Measurements from ENCODE around the gene CCDC7.
A peak's percentile ranks its signal among the peaks of the same experiment; 100 is the strongest.
"Not testable (repeated sequence)": the region's sequence is repeated elsewhere in the genome, so short reads cannot be mapped to it uniquely, and the experiment has no call there.

The CCDC7 gene
- total RNA-seq, result 64.2 to 118 reads per million in 2 donors

- DNase-seq, result peak; percentile 71 to 96 (median 78)
Observed at GRCh38 chr10:32445740-32446535, at the start of gene CCDC7. CCDC7 (plus strand) TSS chr10:32446140; CDS start chr10:32451643, 5,503 bp downstream.

GRCh38 chr10:32397163-32397562 is 48.8 kb upstream of the CCDC7 start:
- DNase-seq, result not testable (repeated sequence)

- DNase-seq, result not testable (repeated sequence)
Observed at GRCh38 chr10:32399720-32400119, 46.2 kb upstream of the CCDC7 start.

- no peak for DNase-seq
Observed at GRCh38 chr10:32400961-32401360, 45.0 kb upstream of the CCDC7 start.

- no peak for DNase-seq
Observed at GRCh38 chr10:32402499-32402898, 43.4 kb upstream of the CCDC7 start.

GRCh38 chr10:32403091-32403490 is 42.8 kb upstream of the CCDC7 start:
- DNase-seq, result no peak

- no peak for DNase-seq
Observed at GRCh38 chr10:32408690-32409089, 37.2 kb upstream of the CCDC7 start.

- no peak for DNase-seq
Observed at GRCh38 chr10:32409741-32410140, 36.2 kb upstream of the CCDC7 start.

- no peak for DNase-seq
Observed at GRCh38 chr10:32410569-32410968, 35.4 kb upstream of the CCDC7 start.

GRCh38 chr10:32411797-32412498 is 34.0 kb upstream of the CCDC7 start:
- no peak for DNase-seq

- no peak for DNase-seq
Observed at GRCh38 chr10:32412499-32412853, 33.5 kb upstream of the CCDC7 start.

- DNase-seq, result peak in 2 of 5 experiments; percentile 17 to 27
Observed at GRCh38 chr10:32413513-32413912, 32.4 kb upstream of the CCDC7 start.

GRCh38 chr10:32415361-32415760 is 30.6 kb upstream of the CCDC7 start:
- DNase-seq, result no peak

- DNase-seq, result no peak
Observed at GRCh38 chr10:32417911-32418547, 27.9 kb upstream of the CCDC7 start.

GRCh38 chr10:32418572-32418971 is 27.4 kb upstream of the CCDC7 start:
- no peak for DNase-seq

- DNase-seq, result no peak
Observed at GRCh38 chr10:32419615-32420014, 26.3 kb upstream of the CCDC7 start.

GRCh38 chr10:32426186-32426585 is 19.8 kb upstream of the CCDC7 start:
- DNase-seq, result no peak

- DNase-seq, result no peak
Observed at GRCh38 chr10:32433542-32433941, 12.4 kb upstream of the CCDC7 start.

GRCh38 chr10:32436215-32436614 is 9.7 kb upstream of the CCDC7 start:
- no peak for DNase-seq

GRCh38 chr10:32437334-32437733 is 8.6 kb upstream of the CCDC7 start:
- no peak for DNase-seq

GRCh38 chr10:32445036-32445435 is 904 bp upstream of the CCDC7 start:
- no peak for DNase-seq

GRCh38 chr10:32446536-32447406 is 831 bp downstream of the CCDC7 start:
- DNase-seq, result peak in 1 of 5 experiments; percentile 56

- no peak for DNase-seq
Observed at GRCh38 chr10:32454148-32454547, 8.2 kb downstream of the CCDC7 start.
